ENCODE measurements around the gene ACSF3.
A peak's percentile ranks its signal among the peaks of the same experiment; 100 is the strongest.

The ACSF3 gene

GRCh38 chr16:89112377-89113151 is 18.9 kb downstream of the ACSF3 start:
- no peak for DNase-seq (ENCODE audit: low read depth)

GRCh38 chr16:89113152-89113547 is 19.5 kb downstream of the ACSF3 start:
- no peak for DNase-seq (ENCODE audit: low read depth)

- no peak for DNase-seq (ENCODE audit: low read depth)
Measured at GRCh38 chr16:89113661-89114060, 20.0 kb downstream of the ACSF3 start.

GRCh38 chr16:89114159-89114981 is 20.7 kb downstream of the ACSF3 start:
- peak; percentile 44 for DNase-seq (ENCODE audit: low read depth)

- DNase-seq (ENCODE audit: low read depth): no peak
Measured at GRCh38 chr16:89115216-89115861, 21.7 kb downstream of the ACSF3 start.

GRCh38 chr16:89116341-89117226 is 22.9 kb downstream of the ACSF3 start:
- DNase-seq (ENCODE audit: low read depth): no peak

GRCh38 chr16:89117227-89117974 is 23.7 kb downstream of the ACSF3 start:
- DNase-seq (ENCODE audit: low read depth): no peak

GRCh38 chr16:89117975-89118289 is 24.3 kb downstream of the ACSF3 start:
- no peak for DNase-seq (ENCODE audit: low read depth)

GRCh38 chr16:89118361-89119165 is 24.9 kb downstream of the ACSF3 start:
- DNase-seq (ENCODE audit: low read depth): no peak

- no peak for DNase-seq (ENCODE audit: low read depth)
Measured at GRCh38 chr16:89119166-89119621, 25.5 kb downstream of the ACSF3 start.

- no peak for DNase-seq (ENCODE audit: low read depth)
Measured at GRCh38 chr16:89119661-89120141, 26.0 kb downstream of the ACSF3 start.

GRCh38 chr16:89120281-89120680 is 26.6 kb downstream of the ACSF3 start:
- no peak for DNase-seq (ENCODE audit: low read depth)

- no peak for DNase-seq (ENCODE audit: low read depth)
Measured at GRCh38 chr16:89120921-89121351, 27.3 kb downstream of the ACSF3 start.

- no peak for DNase-seq (ENCODE audit: low read depth)
Measured at GRCh38 chr16:89121691-89122321, 28.2 kb downstream of the ACSF3 start.

GRCh38 chr16:89122322-89122851 is 28.7 kb downstream of the ACSF3 start:
- DNase-seq (ENCODE audit: low read depth): no peak

- DNase-seq (ENCODE audit: low read depth): no peak
Measured at GRCh38 chr16:89123001-89123830, 29.6 kb downstream of the ACSF3 start.

GRCh38 chr16:89123831-89124100 is 30.1 kb downstream of the ACSF3 start:
- no peak for DNase-seq (ENCODE audit: low read depth)

GRCh38 chr16:89129378-89129777 is 35.7 kb downstream of the ACSF3 start:
- DNase-seq (ENCODE audit: low read depth): no peak

- no peak for DNase-seq (ENCODE audit: low read depth)
Measured at GRCh38 chr16:89130448-89130847, 36.8 kb downstream of the ACSF3 start.
